Panc1 (cell line): ENCODE results near the gene PAIP1. TPM values are rescaled to one million over a fixed set of nuclear protein-coding genes. Genes with fewer than 3 reads are reported as not detected.
A peak's percentile ranks its signal among the peaks of the same experiment; 100 is the strongest.
"Not testable (repeated sequence)": the region's sequence is repeated elsewhere in the genome, so short reads cannot be mapped to it uniquely, and the experiment has no call there.

ENCODE experiments used
- ATAC-seq: fragments of 200-7000 bp; cut with Tn5 transposase; 2 replicates; pipeline ENCODE4 v1.9.1; 2020; ENCODE audit warnings: mild to moderate bottlenecking, moderate library complexity
- BruUV-seq: library from RNA; stranded (reverse); fragments of 400-500 nt; replicated peaks from 2 replicates; lab custom pipeline; 2021; lab: Mats Ljungman, UMichigan
- CTCF ChIA-PET: fragments of 300-600 bp; sonication (Branson Sonifier 250); formaldehyde crosslinking; loops from one replicate; lab custom pipeline; 2022; ENCODE audit warnings: antibody characterized with exemption; lab: Charles Lee
- POLR2A ChIA-PET: fragments of 300-600 bp; sonication (Branson Sonifier 250); formaldehyde crosslinking; loops from one replicate; lab custom pipeline; 2022; ENCODE audit warnings: antibody characterized with exemption; lab: Charles Lee
- DNase-seq: peaks from one replicate; pipeline ENCODE4 v3.0.0-alpha.2; 2010; ENCODE audit warnings: low read depth, low spot score
- H3K27ac ChIP-seq: 2 replicates; pipeline ENCODE4 v1.5.1; 2011; ENCODE audit warnings: mild to moderate bottlenecking, low read length, inconsistent platforms
- H3K27me3 ChIP-seq: fragments of 200-500 bp; sonication (Bioruptor generic); 2 replicates; pipeline ENCODE4 v1.6.0; 2014; ENCODE audit warnings: low read length, inconsistent platforms; ENCODE audit not compliant: control insufficient read depth, insufficient read depth
- H3K36me3 ChIP-seq: fragments of 200-500 bp; sonication (Bioruptor generic); 2 replicates; pipeline ENCODE4 v1.5.1; 2014; ENCODE audit warnings: inconsistent platforms, mild to moderate bottlenecking, low read length, moderate library complexity; ENCODE audit not compliant: control insufficient read depth, insufficient read depth
- H3K4me1 ChIP-seq: 2 replicates; pipeline ENCODE4 v1.5.1; 2011; ENCODE audit warnings: inconsistent platforms, mild to moderate bottlenecking, low read length, moderate library complexity; ENCODE audit not compliant: control insufficient read depth, insufficient read depth
- H3K4me3 ChIP-seq, 2 experiments: 2 replicates each; pipeline ENCODE4 v1.5.1; 2011 to 2012; ENCODE audit warnings: low read depth in 2 of 2, low read length in 2 of 2, mild to moderate bottlenecking in 2 of 2, inconsistent platforms in 1 of 2, moderate library complexity in 1 of 2
- H3K9me3 ChIP-seq: fragments of 200-500 bp; sonication (Bioruptor generic); 2 replicates; pipeline ENCODE4 v1.5.1; 2014; ENCODE audit warnings: low read depth, mild to moderate bottlenecking, inconsistent platforms, low read length, moderate library complexity; ENCODE audit not compliant: control insufficient read depth, insufficient read depth
- CTCF ChIP-seq: fragments of 450-650 bp; IDR thresholded peaks from 2 replicates; pipeline ENCODE4 v1.5.1; 2017; ENCODE audit warnings: mild to moderate bottlenecking
- POLR2AphosphoS5 ChIP-seq: IDR thresholded peaks from 2 replicates; pipeline ENCODE4 v1.6.1; 2012; ENCODE audit warnings: mild to moderate bottlenecking, low read depth, low read length, moderate library complexity
- REST ChIP-seq, 2 experiments: IDR thresholded peaks; 2 replicates each; pipeline ENCODE4 v1.6.1; 2011 to 2012; ENCODE audit warnings: low read depth in 2 of 2, control low read depth in 1 of 2, low read length in 1 of 2, mild to moderate bottlenecking in 1 of 2, moderate library complexity in 1 of 2; ENCODE audit not compliant: insufficient read depth in 1 of 2
- SIN3A ChIP-seq: IDR thresholded peaks from 2 replicates; pipeline ENCODE4 v1.6.1; 2012; ENCODE audit warnings: low read depth, mild to moderate bottlenecking, low read length, moderate library complexity, borderline replicate concordance; ENCODE audit not compliant: insufficient read depth
- TCF7L2 ChIP-seq: IDR thresholded peaks from 2 replicates; pipeline ENCODE4 v1.6.1; 2011; ENCODE audit warnings: mild to moderate bottlenecking, low read depth, low read length, inconsistent platforms
- in situ Hi-C: cut with HindIII; loops from 2 replicates; pipeline ENCODE4 v1.10.0; 2016; ENCODE audit warnings: low sequenced_read_pairs, low pct_unique_long_range_greater_than_20kb
- intact Hi-C: fragments of 100-400 bp; cut with micrococcal nuclease; formaldehyde crosslinking; loops from one replicate; pipeline ENCODE4 v1.10.0; 2022; ENCODE audit not compliant: unreplicated experiment
- total RNA-seq: library from RNA; stranded (reverse); gene quantifications from one replicate; pipeline ENCODE4 v1.2.1, GENCODE V29; 2021; ENCODE audit not compliant: unreplicated experiment

PAIP1 gene
- total RNA-seq, 1 experiment from 2014 or later = 127 TPM

- intact Hi-C loops = no loop called here
- POLR2A ChIA-PET = no interaction called here
Observed at GRCh38 chr5:43561356-43561755, 4.5 kb upstream of the PAIP1 start.

GRCh38 chr5:43560128-43560527 lies 3.3 kb upstream of the PAIP1 start:
- in situ Hi-C loops = no loop called here
- peaks cover 5% of the 10 kb centered on the region for H3K36me3 ChIP-seq
- BruUV-seq = no TSS peak
- H3K27me3 ChIP-seq = no peaks in the 10 kb centered on the region
- H3K4me1 ChIP-seq = peaks cover 4% of the 10 kb centered on the region; the same call in 1 of the 2 replicates
- no peak overlapping the region for H3K4me3 ChIP-seq
- intact Hi-C loops = no loop called here
- H3K9me3 ChIP-seq = no peaks in the 10 kb centered on the region
- no peak for TF ChIP-seq CTCF
- no peak for TF ChIP-seq POLR2AphosphoS5
- no peak for TF ChIP-seq TCF7L2
- no peak for TF ChIP-seq SIN3A
- TF ChIP-seq REST (IDR thresholded peaks at IDR 0.05; ENCODE audit: insufficient read depth in 1 of 2, low read depth in 2 of 2, low read length in 1 of 2) = no peak
- CTCF ChIA-PET = no interaction called here
- no peak for ATAC-seq
- POLR2A ChIA-PET = interaction anchor here (0.6 kb wide), 2 partner anchors 978 to 1806 kb away, joined by 5 to 15 read pairs; no protein-coding TSS in a partner anchor
- H3K27ac ChIP-seq = no peak overlapping the region
- no peak for DNase-seq

More at GRCh38 chr5:43561356-43561755, 4.5 kb upstream of the PAIP1 start:
- Histone ChIP-seq H3K4me3 (no peak overlapping the region), H3K27ac (no peak overlapping the region), H3K9me3 (no peaks in the 10 kb centered on the region), H3K4me1 (peaks cover 4% of the 10 kb centered on the region; the same call in 1 of the 2 replicates), H3K36me3 (no peaks in the 10 kb centered on the region), H3K27me3 (no peaks in the 10 kb centered on the region)
- CTCF ChIA-PET = no interaction called here
- in situ Hi-C loops = no loop called here
- TF ChIP-seq TCF7L2 (no peak), POLR2AphosphoS5 (no peak), REST (IDR thresholded peaks at IDR 0.05; ENCODE audit: insufficient read depth in 1 of 2, low read depth in 2 of 2, low read length in 1 of 2) (no peak)
- ATAC-seq (no peak), DNase-seq (no peak)
- no TSS peak for BruUV-seq

GRCh38 chr5:43556607-43556856 lies 345 bp downstream of the PAIP1 start:
- POLR2A ChIA-PET, DNase-seq, H3K27me3 ChIP-seq, in situ Hi-C loops, H3K9me3 ChIP-seq, CTCF ChIA-PET, BruUV-seq: not testable (repeated sequence)
- ATAC-seq = peak; percentile 96
- H3K4me3 ChIP-seq = peak overlapping the region; percentile 83 to 99
- H3K27ac ChIP-seq = peak overlapping the region; percentile 95
- intact Hi-C loops = loop anchor here (5.0 kb wide), 1 partner anchor 46 kb away; the partner anchor contains the start of gene NNT
- peaks cover 31% of the 10 kb centered on the region for H3K36me3 ChIP-seq
- H3K4me1 ChIP-seq = peaks cover 18% of the 10 kb centered on the region
